ENCODE data around the gene SULF2. TPM values are rescaled to one million over a fixed set of nuclear protein-coding genes. Genes with fewer than 3 reads are reported as not detected.

The SULF2 gene
- total and polyA plus RNA-seq, 2 donors (not counting 1 experiment from before 2014, with no cell fraction given), result 1.2 to 1.7 TPM

GRCh38 chr20:47757145-47758035, 27.9 kb downstream of the SULF2 start:
- no peaks in the 10 kb centered on the region for H4K20me1 ChIP-seq (ENCODE audit: control insufficient read depth, insufficient read depth, low read length, poor library complexity, severe bottlenecking)

More at GRCh38 chr20:47757145-47758035, 27.9 kb downstream of the SULF2 start:
- Mint-ChIP-seq H3K27me3 (peaks cover 41% of the 10 kb centered on the region), H3K27ac (no peak overlapping the region), H3K4me3 (no peak overlapping the region), H3K4me1 (no peaks in the 10 kb centered on the region), H3K9me3 (ENCODE audit: insufficient read depth) (no peaks in the 10 kb centered on the region)
- no peak for TF ChIP-seq EZH2 (IDR thresholded peaks at IDR 0.05; ENCODE audit: borderline replicate concordance, insufficient read depth, low read depth, low read length, poor library complexity, severe bottlenecking)
- no peak for TF ChIP-seq CTCF (IDR thresholded peaks at IDR 0.05)
- Histone ChIP-seq H3K4me2 (replicated peaks; ENCODE audit: low read depth, low read length, poor library complexity, severe bottlenecking) (no peak overlapping the region), H3K36me3 (replicated peaks in 1 of 2; ENCODE audit: control extremely low read depth in 1 of 2, control insufficient read depth in 1 of 2, extremely low read depth in 1 of 2, insufficient read depth in 2 of 2, low read length in 1 of 2) (no peaks in the 10 kb centered on the region), H3K4me1 (ENCODE audit: control insufficient read depth in 2 of 2, insufficient read depth in 2 of 2, low read length in 2 of 2) (no peaks in the 10 kb centered on the region), H3K9ac (ENCODE audit: low read length) (no peak overlapping the region), H2AFZ (ENCODE audit: insufficient read depth, low read depth, low read length, poor library complexity, severe bottlenecking) (no peak overlapping the region), H3K27ac (ENCODE audit: low read length in 2 of 2) (no peak overlapping the region), H3K9me3 (ENCODE audit: control extremely low read depth in 1 of 3, control insufficient read depth in 2 of 3, insufficient read depth in 1 of 3, low read length in 2 of 3) (no peaks in the 10 kb centered on the region), H3K27me3 (replicated peaks in 1 of 4; ENCODE audit: control extremely low read depth in 1 of 4, control insufficient read depth in 3 of 4, insufficient read depth in 4 of 4, low read length in 3 of 4) (peaks cover 0 to 13% (median 3%) of the 10 kb centered on the region in 4 experiments), H3K4me3 (ENCODE audit: control extremely low read depth in 1 of 5, extremely low read depth in 1 of 5, insufficient read depth in 1 of 5, low read depth in 2 of 5, low read length in 4 of 5) (no peak overlapping the region), H3K79me2 (ENCODE audit: control insufficient read depth, insufficient read depth, low read length) (no peaks in the 10 kb centered on the region)
- DNase-seq, result no peak
- intact Hi-C loops (cut with micrococcal nuclease), result no loop called here
- ATAC-seq (ENCODE audit: low read depth), result no peak
- CTCF ChIA-PET, result no interaction called here
- POLR2A ChIA-PET, result interaction anchor here (0.7 kb wide), 1 partner anchor 255 kb away, joined by 12 read pairs; no protein-coding TSS in a partner anchor
- 89% methylated on average over 27 of the region's 32 CpGs for WGBS (ENCODE audit: insufficient coverage)
